ENCODE measurements around the gene PPP1R9A. TPM values are rescaled to one million over a fixed set of nuclear protein-coding genes. Genes with fewer than 3 reads are reported as not detected.

The PPP1R9A gene
- total RNA-seq, 4 donors from 2014 or later, result 22.4 to 27.5 (median 23.3) TPM

- no peak for DNase-seq (ENCODE audit: extremely low spot score)
- no peak for TF ChIP-seq POLR2A (IDR thresholded peaks at IDR 0.05; ENCODE audit: low read depth)
- TF ChIP-seq POLR2AphosphoS5 (IDR thresholded peaks at IDR 0.05), result no peak
- TF ChIP-seq, protein P1, sequence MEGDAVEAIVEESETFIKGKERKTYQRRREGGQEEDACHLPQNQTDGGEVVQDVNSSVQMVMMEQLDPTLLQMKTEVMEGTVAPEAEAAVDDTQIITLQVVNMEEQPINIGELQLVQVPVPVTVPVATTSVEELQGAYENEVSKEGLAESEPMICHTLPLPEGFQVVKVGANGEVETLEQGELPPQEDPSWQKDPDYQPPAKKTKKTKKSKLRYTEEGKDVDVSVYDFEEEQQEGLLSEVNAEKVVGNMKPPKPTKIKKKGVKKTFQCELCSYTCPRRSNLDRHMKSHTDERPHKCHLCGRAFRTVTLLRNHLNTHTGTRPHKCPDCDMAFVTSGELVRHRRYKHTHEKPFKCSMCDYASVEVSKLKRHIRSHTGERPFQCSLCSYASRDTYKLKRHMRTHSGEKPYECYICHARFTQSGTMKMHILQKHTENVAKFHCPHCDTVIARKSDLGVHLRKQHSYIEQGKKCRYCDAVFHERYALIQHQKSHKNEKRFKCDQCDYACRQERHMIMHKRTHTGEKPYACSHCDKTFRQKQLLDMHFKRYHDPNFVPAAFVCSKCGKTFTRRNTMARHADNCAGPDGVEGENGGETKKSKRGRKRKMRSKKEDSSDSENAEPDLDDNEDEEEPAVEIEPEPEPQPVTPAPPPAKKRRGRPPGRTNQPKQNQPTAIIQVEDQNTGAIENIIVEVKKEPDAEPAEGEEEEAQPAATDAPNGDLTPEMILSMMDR (IDR thresholded peaks at IDR 0.05), result no peak
- TF ChIP-seq EP300 (IDR thresholded peaks at IDR 0.05), result no peak
- Histone ChIP-seq H3K27ac (replicated peaks in 1 of 4) (no peak overlapping the region), H3K4me1 (no peaks in the 10 kb centered on the region), H3K9me3 (no peaks in the 10 kb centered on the region), H3K36me3 (no peaks in the 10 kb centered on the region), H3K4me3 (no peak overlapping the region), H3K27me3 (no peaks in the 10 kb centered on the region)
- 95% methylated on average over 3 of the region's 3 CpGs for WGBS
- intact Hi-C loops (cut with DNase I), result loop anchor here (10.0 kb wide), 1 partner anchor 286 kb away; the partner anchor contains the start of gene PPP1R9A
Measured at GRCh38 chr7:95190515-95190914, 283.1 kb downstream of the PPP1R9A start.

DNA sequence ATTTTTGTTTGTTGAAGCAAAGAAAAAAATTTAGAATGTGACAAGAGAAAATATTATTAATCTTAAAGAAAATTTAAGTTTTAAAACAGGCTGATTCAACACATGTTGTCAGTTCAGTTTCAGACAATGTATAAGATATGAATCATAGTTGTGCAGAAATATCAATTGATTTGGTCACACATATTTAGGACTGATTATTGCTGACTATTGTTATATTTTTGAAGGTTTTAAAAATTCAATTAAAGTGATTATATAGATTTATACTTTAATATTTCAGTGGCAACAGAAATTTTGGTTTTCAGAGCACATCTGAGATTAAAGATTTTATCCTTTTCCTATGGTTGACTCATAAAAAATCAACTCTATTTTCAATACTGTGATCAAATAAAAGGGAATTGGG is 284.4 kb downstream of the PPP1R9A start:
- Histone ChIP-seq H3K27ac (replicated peaks in 1 of 4) (no peak overlapping the region), H3K27me3 (no peaks in the 10 kb centered on the region), H3K4me3 (no peak overlapping the region), H3K4me1 (no peaks in the 10 kb centered on the region), H3K9me3 (no peaks in the 10 kb centered on the region), H3K36me3 (no peaks in the 10 kb centered on the region)
- no peak for DNase-seq (ENCODE audit: extremely low spot score)
- TF ChIP-seq POLR2AphosphoS5 (IDR thresholded peaks at IDR 0.05) (no peak), POLR2A (IDR thresholded peaks at IDR 0.05; ENCODE audit: low read depth) (no peak), EP300 (IDR thresholded peaks at IDR 0.05) (no peak)
- TF ChIP-seq, protein P1 (IDR thresholded peaks at IDR 0.05), result no peak
- intact Hi-C loops (cut with DNase I), result loop anchor here (10.0 kb wide), 1 partner anchor 287 kb away; the partner anchor contains the start of gene PPP1R9A

DNA sequence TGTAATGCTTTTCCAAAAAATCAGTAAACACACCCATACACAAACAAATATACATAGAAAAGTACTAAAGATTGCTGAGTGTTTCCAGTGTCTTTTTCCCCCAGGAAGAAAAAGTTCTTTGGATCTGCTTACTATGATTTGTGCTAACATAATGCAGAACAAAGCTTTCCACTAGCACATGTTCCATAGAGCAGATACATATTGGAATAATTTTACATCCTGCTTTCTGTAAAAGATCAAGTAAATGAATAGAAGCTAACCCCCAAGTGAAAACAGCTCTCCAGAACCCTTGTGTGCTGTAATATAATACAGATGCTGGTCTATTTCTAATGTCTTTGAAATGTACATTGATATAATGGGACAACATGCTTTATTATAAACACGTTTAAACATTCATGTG is 291.5 kb downstream of the PPP1R9A start:
- no peak overlapping the region for H3K27ac ChIP-seq (replicated peaks in 1 of 4)
- 62% methylated on average over 1 of the region's 1 CpG for WGBS
- no peaks in the 10 kb centered on the region for H3K27me3 ChIP-seq
- intact Hi-C loops (cut with DNase I), result loop anchor here (10.0 kb wide), 1 partner anchor 294 kb away; the partner anchor contains the start of gene PPP1R9A
- H3K4me3 ChIP-seq, result no peak overlapping the region
- no peak for DNase-seq (ENCODE audit: extremely low spot score)
- H3K36me3 ChIP-seq, result no peaks in the 10 kb centered on the region
- no peaks in the 10 kb centered on the region for H3K4me1 ChIP-seq
- TF ChIP-seq, protein P1 (IDR thresholded peaks at IDR 0.05), result no peak
- no peak for TF ChIP-seq EP300 (IDR thresholded peaks at IDR 0.05)
- TF ChIP-seq POLR2A (IDR thresholded peaks at IDR 0.05; ENCODE audit: low read depth), result no peak
- H3K9me3 ChIP-seq, result no peaks in the 10 kb centered on the region

- no peak overlapping the region for H3K4me3 ChIP-seq
- H3K4me1 ChIP-seq, result no peaks in the 10 kb centered on the region
- H3K36me3 ChIP-seq, result no peaks in the 10 kb centered on the region
- TF ChIP-seq EP300 (IDR thresholded peaks at IDR 0.05), result no peak
- TF ChIP-seq, protein P1 (IDR thresholded peaks at IDR 0.05), result peak; percentile 66 to 74 (median 70)
- DNase-seq (ENCODE audit: extremely low spot score), result no peak
- 54% methylated on average over 3 of the region's 3 CpGs for WGBS
- no peaks in the 10 kb centered on the region for H3K27me3 ChIP-seq
- no peaks in the 10 kb centered on the region for H3K9me3 ChIP-seq
- intact Hi-C loops (cut with DNase I), result loop anchor here (10.0 kb wide), 1 partner anchor 295 kb away; the partner anchor contains the start of gene PPP1R9A
- no peak overlapping the region for H3K27ac ChIP-seq (replicated peaks in 1 of 4)
Measured at GRCh38 chr7:95199779-95200558, 292.6 kb downstream of the PPP1R9A start.

Measured in esophagus muscularis mucosa (tissue), 4 donors.